Uterus (tissue), 4 donors: ENCODE data around the gene USP25. TPM values are rescaled to one million over a fixed set of nuclear protein-coding genes. Genes with fewer than 3 reads are reported as not detected.

Experiments
- DNase-seq, 2 donors: peaks; one replicate each; pipeline ENCODE4 v3.0.0-alpha.2; 2019 to 2020
- H3K27ac ChIP-seq, 2 donors: fragments of 200-600 bp; sonication (generic); 1 replicate in 1 of 2; 2 replicates in 1 of 2; pipeline ENCODE4 v1.5.1; 2016 to 2018
- H3K27me3 ChIP-seq, 2 donors: fragments of 200-600 bp; sonication (generic); one replicate each; pipeline ENCODE4 v1.5.1; 2018 to 2019; ENCODE audit warnings: control low read depth in 1 of 2
- H3K36me3 ChIP-seq, 2 donors: fragments of 200-600 bp; sonication (generic); one replicate each; pipeline ENCODE4 v1.5.1; 2019; ENCODE audit warnings: control low read depth in 1 of 2
- H3K4me1 ChIP-seq, 2 donors: fragments of 200-600 bp; sonication (generic); one replicate each; pipeline ENCODE4 v1.5.1; 2018 to 2019; ENCODE audit warnings: control low read depth in 1 of 2
- H3K4me3 ChIP-seq, 2 donors: fragments of 200-600 bp; sonication (generic); 1 replicate in 1 of 2; 2 replicates in 1 of 2; pipeline ENCODE4 v1.5.1; 2018 to 2019; ENCODE audit warnings: mild to moderate bottlenecking in 1 of 2
- H3K9me3 ChIP-seq, 2 donors: fragments of 200-600 bp; sonication (generic); one replicate each; pipeline ENCODE4 v1.5.1; 2019; ENCODE audit warnings: control low read depth in 1 of 2
- CTCF ChIP-seq, 4 experiments: fragments of 200-600 bp in 2 of 4; fragments of 450-650 bp in 2 of 4; sonication (generic) in 2 of 4; IDR thresholded peaks; one replicate each; pipeline ENCODE4 v1.5.1; 2016 to 2019; ENCODE audit warnings: antibody characterized with exemption in 4 of 4, mild to moderate bottlenecking in 2 of 4, moderate library complexity in 1 of 4
- POLR2A ChIP-seq, 2 donors: fragments of 450-650 bp; IDR thresholded peaks; one replicate each; pipeline ENCODE4 v1.6.1; 2016; ENCODE audit warnings: antibody characterized with exemption in 2 of 2, mild to moderate bottlenecking in 1 of 2, moderate library complexity in 1 of 2
- intact Hi-C: fragments of 100-400 bp; cut with DNase I; formaldehyde crosslinking; loops from one replicate; pipeline ENCODE4 v1.15.1; 2023; ENCODE audit warnings: low total_unique reads
- total RNA-seq, 4 donors: library from RNA; depleted of rRNA in 3 of 4; stranded (reverse); fragments of >200 nt in 3 of 4; gene quantifications; one replicate each; pipeline versions ENCODE4 v1.1.0 to v1.2.4, GENCODE V29; 2014 to 2023
- donor health status: DM: yes; HTN: yes; CAD: no.

USP25 gene
- total RNA-seq, 4 donors from 2014 or later = 34.6 to 97.5 (median 63.5) TPM

DNA sequence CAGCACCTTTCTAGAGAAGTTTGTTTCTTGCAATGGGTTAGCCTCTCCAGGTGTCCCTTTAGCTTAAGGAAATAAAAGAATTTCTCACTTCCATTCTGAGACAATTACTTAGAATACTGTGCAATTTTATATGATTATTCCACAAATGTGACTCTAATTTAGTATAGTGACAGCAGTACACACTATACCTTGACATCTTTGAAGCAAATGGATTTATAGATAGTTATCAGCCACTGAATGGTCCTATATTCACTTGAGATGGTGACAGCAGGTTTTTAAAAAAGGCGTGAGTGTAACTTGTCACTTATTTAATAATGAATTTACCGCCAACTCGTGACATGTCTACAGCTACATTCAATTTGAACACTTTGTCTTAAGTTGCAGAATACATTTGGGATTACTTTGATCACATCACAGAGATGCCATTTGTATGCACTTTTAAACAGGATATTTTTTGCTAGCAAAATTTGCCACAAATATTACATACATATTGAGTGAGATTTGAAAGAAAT is 71.6 kb downstream of the USP25 start:
- Histone ChIP-seq H3K4me3 (no peak overlapping the region), H3K36me3 (no peaks in the 10 kb centered on the region), H3K27ac (peak overlapping the region in 1 of 2 donors; percentile 36), H3K9me3 (no peaks in the 10 kb centered on the region), H3K4me1 (no peaks in the 10 kb centered on the region), H3K27me3 (no peaks in the 10 kb centered on the region)
- TF ChIP-seq CTCF (IDR thresholded peaks at IDR 0.05) (no peak), POLR2A (IDR thresholded peaks at IDR 0.05) (no peak)
- no peak for DNase-seq
- intact Hi-C loops = no loop called here

DNA sequence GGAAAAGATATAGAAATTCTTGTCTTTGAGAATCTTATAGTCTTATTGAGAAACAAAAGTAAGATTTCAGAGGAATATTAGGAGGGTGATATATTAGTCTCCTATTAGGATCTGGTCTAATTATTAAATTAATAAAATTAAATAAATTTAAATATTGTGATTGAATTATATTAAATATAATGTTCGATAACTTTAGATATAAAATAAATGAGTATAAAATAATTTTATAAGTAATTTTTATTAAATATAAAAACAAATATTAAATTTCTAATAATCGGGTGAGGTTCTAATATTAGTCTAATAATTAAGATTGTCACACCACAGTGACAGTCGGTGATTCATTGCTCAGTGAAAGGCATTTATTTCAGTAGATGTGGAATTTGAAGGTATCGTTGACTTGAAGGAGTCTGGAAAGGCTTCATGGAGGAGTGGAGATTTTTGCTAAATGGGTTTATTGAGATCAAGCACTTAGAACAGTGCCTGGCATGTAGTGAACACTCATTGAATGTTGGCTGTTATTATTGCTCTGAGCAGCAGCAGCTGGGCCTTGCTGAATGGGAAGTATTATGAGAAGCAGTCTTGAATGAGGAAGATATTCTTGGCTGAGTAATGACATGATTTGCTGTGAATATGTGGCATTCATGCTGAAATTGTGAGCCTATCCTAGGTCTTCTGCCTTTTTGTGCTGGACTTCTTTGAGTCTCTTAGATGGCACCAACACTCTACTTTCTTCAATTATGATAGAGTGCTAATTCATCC is 74.6 kb downstream of the USP25 start:
- no peak overlapping the region for H3K4me3 ChIP-seq
- TF ChIP-seq CTCF (IDR thresholded peaks at IDR 0.05) = no peak
- TF ChIP-seq POLR2A (IDR thresholded peaks at IDR 0.05) = no peak
- H3K27ac ChIP-seq = no peak overlapping the region
- intact Hi-C loops = no loop called here
- no peak for DNase-seq
- H3K4me1 ChIP-seq = no peaks in the 10 kb centered on the region
- no peaks in the 10 kb centered on the region for H3K36me3 ChIP-seq
- no peaks in the 10 kb centered on the region for H3K9me3 ChIP-seq
- no peaks in the 10 kb centered on the region for H3K27me3 ChIP-seq

DNA sequence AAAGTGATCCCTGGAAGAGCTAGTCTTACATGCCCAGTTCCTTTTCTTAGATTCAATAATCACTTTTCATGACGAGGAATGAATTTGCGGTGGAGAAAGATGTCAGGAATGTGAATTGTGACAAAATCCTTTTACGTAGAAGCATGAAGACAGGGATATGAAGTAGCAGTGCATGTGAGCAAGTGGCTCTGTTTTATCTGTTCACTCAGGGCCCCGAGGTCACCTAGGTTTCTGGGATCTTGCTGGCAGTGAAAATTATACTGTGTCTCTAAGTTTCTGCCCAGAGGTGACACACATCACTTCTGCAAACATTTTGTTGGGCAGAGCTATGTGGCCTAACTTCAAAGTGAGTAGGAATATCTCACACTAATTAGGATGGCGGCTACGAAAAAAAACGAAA is 79.3 kb downstream of the USP25 start:
- H3K27ac ChIP-seq = no peak overlapping the region
- DNase-seq = no peak
- intact Hi-C loops = no loop called here
- no peak overlapping the region for H3K4me3 ChIP-seq
- no peaks in the 10 kb centered on the region for H3K27me3 ChIP-seq
- no peaks in the 10 kb centered on the region for H3K36me3 ChIP-seq
- no peaks in the 10 kb centered on the region for H3K9me3 ChIP-seq
- no peaks in the 10 kb centered on the region for H3K4me1 ChIP-seq
- TF ChIP-seq CTCF (IDR thresholded peaks at IDR 0.05) (no peak), POLR2A (IDR thresholded peaks at IDR 0.05) (no peak)

DNA sequence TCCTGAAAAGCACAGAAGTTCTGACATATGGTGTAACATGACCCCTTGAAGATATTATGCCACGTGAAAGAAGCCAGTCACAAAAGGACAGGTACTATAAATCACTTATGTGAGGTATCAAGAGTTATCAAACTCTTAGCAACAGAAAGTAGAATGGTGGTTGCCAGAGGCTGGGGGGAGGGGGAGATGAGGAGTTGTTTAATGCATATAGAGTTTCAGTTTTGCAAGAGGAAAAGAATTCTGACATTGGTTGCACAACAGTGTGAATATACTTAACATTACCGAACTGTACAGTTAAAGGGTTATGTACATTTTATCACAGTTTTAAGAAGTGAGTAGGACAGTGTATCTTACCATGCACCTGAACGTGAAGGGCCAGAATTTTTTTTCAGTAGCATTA is 80.0 kb downstream of the USP25 start:
- Histone ChIP-seq H3K9me3 (no peaks in the 10 kb centered on the region), H3K27me3 (no peaks in the 10 kb centered on the region), H3K4me1 (no peaks in the 10 kb centered on the region), H3K4me3 (no peak overlapping the region), H3K36me3 (no peaks in the 10 kb centered on the region), H3K27ac (no peak overlapping the region)
- no peak for DNase-seq
- intact Hi-C loops = no loop called here
- TF ChIP-seq POLR2A (IDR thresholded peaks at IDR 0.05) (no peak), CTCF (IDR thresholded peaks at IDR 0.05) (no peak)

DNA sequence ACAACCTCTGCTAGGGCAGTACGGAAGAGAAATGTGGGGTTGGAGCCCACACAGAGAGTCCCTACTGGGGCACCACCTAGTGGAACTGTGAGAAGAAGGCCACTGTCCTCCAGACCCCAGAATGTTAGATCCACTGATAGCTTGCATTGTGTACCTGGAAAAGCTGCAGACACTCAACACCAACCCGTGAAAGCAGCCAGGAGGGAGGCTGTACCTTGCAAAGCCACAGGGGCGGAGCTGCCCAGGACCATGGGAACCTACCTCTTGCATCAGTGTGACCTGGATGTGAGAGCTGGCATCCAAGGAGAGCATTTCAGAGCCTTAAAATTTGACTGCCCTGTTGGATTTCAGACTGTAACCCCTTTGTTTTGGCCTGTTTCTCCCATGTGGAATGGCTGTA is 85.5 kb downstream of the USP25 start:
- Histone ChIP-seq H3K4me3 (no peak overlapping the region), H3K4me1 (no peaks in the 10 kb centered on the region), H3K36me3 (no peaks in the 10 kb centered on the region), H3K27ac (no peak overlapping the region), H3K9me3 (no peaks in the 10 kb centered on the region), H3K27me3 (no peaks in the 10 kb centered on the region)
- intact Hi-C loops = no loop called here
- TF ChIP-seq CTCF (IDR thresholded peaks at IDR 0.05) (no peak), POLR2A (IDR thresholded peaks at IDR 0.05) (no peak)
- no peak for DNase-seq
